Vagina (tissue), 2 donors: ENCODE results near the gene PPIP5K1.

Source experiments
- CTCF ChIP-seq, 3 experiments: fragments of 450-650 bp in 2 of 3; fragments of 200-600 bp in 1 of 3; sonication (generic) in 1 of 3; IDR thresholded peaks; one replicate each; pipeline ENCODE4 v1.5.1; 2017 to 2019; ENCODE audit warnings: antibody characterized with exemption in 3 of 3, mild to moderate bottlenecking in 2 of 3, moderate library complexity in 2 of 3
- POLR2A ChIP-seq, 2 donors: fragments of 450-650 bp; IDR thresholded peaks; one replicate each; pipeline ENCODE4 v1.6.1; 2017; ENCODE audit warnings: antibody characterized with exemption in 2 of 2, mild to moderate bottlenecking in 2 of 2, moderate library complexity in 2 of 2
- POLR2AphosphoS5 ChIP-seq, 2 donors: sonication (generic); formaldehyde crosslinking; IDR thresholded peaks; one replicate each; pipeline ENCODE4 v1.9.0; 2017; ENCODE audit warnings: antibody characterized with exemption in 2 of 2, mild to moderate bottlenecking in 2 of 2, low read depth in 1 of 2; ENCODE audit not compliant: insufficient read depth in 1 of 2

- TF ChIP-seq CTCF (IDR thresholded peaks at IDR 0.05), result no peak
- no peak for TF ChIP-seq POLR2A (IDR thresholded peaks at IDR 0.05)
- no peak for TF ChIP-seq POLR2AphosphoS5 (IDR thresholded peaks at IDR 0.05; ENCODE audit: insufficient read depth in 1 of 2, low read depth in 1 of 2)
These were observed 81.6 kb downstream of the PPIP5K1 start for GRCh38 chr15:43508421-43508820.
